Muscle of back (tissue), 11 donors: Measurements from ENCODE around the gene TBC1D14. TPM values are rescaled to one million over a fixed set of nuclear protein-coding genes. Genes with fewer than 3 reads are reported as not detected.

ENCODE experiments used
- DNase-seq, 3 donors: peaks; one replicate each; pipeline versions ENCODE4 v3.0.0 to v3.0.0-alpha.2; 2013
- polyA plus RNA-seq, 10 donors: library from polyadenylated mRNA; unstranded; fragments of 120-200 nt; gene quantifications; one replicate each; pipeline ENCODE4 v1.2.1, GENCODE V29; 2013; ENCODE audit not compliant: insufficient read length in 10 of 10

Gene TBC1D14
- polyA plus RNA-seq, 10 donors, result 32.0 to 42.9 (median 38.1) TPM

DNA sequence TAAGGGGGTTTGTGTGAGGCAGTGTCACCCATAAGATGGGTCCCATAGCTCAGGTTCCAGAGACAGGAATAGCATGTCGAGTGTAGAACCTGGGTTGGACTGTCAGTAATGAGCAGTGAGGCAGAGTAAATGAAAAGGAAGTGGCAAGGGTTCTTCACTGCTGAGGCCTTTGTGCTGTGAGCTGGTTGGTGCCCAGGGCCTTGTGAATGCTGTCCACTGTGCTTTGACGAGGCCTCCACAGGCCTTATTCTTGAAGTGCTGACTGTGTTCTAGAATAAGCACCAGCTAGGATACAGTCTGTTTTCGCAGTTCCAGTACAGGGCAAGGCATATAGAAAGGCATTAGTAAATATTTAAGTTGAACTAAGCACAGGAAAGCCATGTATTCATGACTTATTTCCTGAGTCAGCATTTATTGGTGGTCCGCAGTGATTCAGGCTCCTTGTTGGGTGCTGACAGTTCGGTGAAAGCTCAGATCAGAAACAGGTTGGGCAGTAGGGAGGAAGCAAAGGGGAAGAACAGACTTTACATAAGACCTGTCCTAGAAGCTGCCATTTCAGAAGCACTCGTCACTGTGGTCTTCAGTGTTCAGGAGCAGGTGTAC lies 107.9 kb downstream of the TBC1D14 start:
- no peak for DNase-seq

DNA sequence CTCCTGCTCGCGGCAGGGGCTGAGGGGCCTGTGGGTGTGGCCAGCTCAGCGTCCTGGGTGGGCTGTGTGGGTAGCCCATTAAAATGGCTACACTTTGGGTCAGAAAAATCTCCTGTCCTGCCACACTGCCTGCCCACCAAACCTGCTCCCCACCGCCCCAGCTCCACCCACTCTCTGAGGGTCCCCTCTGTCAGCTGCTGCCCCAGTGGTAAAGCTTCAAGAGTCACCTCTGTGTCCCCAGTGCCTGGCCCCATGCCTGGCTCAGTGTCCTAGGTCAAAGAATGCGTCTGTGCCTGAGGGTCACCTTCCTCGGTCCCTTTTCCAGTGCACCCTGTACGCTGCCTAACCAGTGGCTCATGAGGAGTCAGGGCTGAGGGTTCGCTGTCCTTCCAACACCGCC lies 108.7 kb downstream of the TBC1D14 start:
- no peak for DNase-seq

DNA sequence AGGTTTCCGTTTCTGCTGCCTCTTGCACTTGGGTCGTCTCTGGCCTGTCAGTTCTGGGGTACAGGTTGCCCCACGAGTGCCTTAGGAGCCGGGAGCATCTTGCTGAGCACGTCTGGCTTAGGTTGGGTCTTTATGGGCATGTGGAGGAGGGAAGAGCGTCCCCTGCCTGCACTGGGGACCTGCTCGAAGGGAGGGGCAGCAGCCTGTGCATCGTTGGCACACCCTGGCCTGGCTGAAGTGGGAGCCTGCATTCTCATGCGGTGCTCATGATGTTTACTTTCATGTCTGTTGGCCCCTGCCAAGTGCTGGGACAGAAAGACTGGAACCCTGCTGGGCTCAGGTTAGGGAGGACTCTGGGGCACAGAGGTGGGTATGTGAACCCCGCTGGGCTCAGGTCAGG lies 109.7 kb downstream of the TBC1D14 start:
- DNase-seq, result no peak

DNA sequence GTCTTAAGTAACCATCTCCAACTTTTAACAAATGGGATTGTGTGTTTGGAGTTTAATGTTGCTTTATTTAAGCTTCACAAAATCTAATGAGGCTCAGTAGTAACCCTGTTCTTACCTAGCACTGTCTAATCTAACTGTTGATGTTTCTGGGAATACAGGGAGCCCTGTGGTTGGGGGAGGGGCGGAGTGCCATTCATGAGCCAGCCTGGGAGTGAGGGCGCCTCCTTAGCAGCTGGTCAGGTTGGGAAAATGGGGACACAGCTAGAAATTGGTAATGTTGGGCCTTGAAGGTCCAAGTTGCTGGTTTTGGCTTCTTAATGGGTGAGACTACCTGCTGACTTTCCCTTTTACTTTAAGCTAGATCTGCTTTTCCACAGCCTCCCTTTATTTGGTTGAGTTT lies 110.7 kb downstream of the TBC1D14 start:
- no peak for DNase-seq

DNA sequence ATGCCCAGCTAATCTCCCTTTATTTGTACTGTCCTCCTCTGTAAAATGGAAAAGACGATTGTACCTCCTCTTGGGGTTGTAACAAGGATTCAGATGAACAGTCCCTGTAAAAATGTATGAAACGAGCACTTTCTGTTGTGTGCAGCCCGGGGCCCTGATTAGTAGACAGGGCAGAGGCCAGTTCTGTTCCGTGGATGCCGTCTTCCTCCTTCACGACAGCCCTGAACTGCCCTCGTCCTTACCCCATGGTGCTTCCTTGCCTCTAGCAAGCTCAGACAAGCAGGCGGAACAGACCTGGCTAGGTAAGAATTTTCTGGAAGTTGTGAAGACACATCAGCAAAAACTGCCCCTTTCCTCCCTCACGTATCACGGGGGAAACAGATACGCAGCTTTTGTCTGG lies 111.2 kb downstream of the TBC1D14 start:
- no peak for DNase-seq

DNA sequence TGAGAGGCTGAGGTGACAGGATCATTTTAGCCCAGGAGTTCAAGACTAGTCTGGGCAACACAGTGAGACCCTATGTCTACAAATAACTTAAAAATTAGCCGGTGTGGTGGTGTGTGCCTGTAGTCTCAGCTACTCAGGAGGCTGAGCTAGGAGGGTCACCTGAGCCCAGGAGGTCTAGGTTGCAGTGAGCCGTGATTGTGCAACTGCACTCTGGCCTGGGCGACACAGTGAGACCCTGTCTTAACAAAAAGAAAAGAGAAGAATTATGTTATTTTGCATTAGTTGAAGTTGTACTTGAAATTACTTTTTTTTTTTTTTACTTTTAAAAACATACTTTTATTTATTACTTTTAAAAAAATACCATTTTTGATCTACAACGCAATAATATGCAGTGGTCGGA lies 111.7 kb downstream of the TBC1D14 start:
- DNase-seq, result no peak

DNA sequence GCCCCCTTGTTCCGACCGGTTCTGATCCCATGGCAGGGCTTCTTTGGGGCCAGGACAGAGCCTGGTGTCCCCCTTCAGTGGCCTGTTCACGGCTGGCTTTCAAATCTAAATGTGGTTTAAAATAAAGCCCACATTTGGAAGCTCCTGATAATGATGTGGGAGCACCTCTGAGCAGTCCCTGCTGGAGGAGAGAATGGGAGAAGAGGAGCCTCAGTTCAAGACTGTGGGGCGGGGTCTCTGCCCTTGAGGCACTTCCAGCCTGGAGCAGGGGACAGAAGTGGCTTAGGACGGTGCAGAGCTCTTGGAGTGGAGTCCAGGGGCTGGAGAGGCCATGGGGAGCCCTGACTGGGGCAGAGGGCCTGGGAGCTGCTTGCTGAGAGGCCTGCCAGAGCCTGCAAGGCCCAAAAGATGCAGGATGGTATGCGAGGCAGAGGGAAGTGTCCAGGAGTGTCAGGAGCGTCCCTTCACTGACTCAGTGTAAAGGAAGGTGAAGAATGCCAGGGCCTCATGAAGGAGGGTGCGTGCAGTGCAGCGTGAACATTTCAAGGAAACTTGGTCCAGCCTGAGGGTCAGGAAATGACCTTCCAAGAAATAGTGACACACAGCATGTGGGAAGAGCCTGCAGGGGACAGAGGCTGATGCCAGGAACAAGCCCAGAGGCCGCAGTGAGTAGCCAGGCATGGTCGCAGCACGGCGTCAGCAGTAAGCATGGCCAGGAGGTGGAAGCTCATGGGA lies 112.5 kb downstream of the TBC1D14 start:
- DNase-seq, result no peak

DNA sequence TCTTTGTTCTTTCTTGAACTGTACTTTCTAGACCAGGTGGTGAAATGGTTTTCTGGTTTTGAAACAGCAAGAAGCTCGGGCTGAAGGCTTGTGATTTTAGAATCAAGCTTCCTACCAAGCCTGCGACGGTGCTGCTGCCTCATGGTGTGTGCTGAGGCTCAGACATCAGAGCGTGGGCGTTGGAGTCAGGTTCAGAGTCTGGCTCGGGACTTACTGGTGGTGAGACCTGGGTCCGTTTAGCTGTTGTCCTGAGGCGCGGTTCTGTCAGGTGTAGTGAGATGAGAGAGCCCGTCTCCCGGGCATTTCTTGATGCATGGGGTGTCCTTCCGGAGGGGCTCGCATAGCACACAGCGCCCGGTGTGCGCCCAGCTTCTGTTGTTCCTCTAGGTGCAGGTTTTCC lies 113.9 kb downstream of the TBC1D14 start:
- no peak for DNase-seq

DNA sequence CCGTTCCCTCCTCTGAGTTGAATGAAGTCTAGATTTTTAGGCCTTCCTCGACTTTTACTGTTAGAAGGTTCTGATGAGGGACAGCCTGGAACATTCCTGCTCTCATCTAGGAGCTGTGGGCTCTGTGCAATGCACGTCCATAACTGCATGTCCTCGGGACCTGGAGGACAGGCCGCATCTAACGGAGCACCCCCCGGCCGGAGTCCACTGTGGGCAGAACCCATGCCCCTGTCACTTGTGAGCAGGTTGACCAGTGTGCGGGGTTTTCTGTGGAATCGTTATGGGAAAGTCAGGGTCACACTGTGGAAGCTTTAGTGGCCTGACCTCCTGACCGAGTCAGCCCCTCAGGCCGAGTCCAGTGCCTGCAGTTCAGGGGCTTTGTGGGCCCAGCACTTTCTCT lies 114.3 kb downstream of the TBC1D14 start:
- no peak for DNase-seq

DNA sequence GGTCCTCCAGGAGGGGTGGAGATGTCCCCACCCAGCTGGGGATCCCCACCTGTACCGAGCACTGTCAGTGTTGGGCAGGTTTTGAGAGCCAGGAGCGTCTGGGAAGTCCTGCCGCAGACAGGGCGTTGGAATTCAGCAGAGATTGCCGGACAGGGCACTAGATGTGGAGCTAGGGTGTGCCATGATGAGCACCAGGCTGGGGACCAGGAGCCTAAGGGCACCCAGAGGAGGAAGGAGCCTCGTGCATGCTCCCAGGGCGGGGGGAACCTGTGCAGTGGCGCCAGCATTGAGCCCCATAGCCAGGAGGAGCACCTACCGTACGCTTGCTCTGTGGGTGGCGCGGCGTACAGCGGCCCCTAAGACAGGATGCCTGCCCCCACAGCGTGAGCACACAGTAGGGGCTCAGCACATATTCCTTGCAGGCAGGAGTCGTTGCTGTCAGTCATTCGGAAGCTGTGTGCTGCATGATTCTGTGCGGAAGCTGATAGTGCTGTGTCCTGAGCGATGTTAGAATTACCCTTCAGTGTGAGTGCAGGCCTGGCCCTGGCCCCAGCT lies 114.8 kb downstream of the TBC1D14 start:
- no peak for DNase-seq

DNA sequence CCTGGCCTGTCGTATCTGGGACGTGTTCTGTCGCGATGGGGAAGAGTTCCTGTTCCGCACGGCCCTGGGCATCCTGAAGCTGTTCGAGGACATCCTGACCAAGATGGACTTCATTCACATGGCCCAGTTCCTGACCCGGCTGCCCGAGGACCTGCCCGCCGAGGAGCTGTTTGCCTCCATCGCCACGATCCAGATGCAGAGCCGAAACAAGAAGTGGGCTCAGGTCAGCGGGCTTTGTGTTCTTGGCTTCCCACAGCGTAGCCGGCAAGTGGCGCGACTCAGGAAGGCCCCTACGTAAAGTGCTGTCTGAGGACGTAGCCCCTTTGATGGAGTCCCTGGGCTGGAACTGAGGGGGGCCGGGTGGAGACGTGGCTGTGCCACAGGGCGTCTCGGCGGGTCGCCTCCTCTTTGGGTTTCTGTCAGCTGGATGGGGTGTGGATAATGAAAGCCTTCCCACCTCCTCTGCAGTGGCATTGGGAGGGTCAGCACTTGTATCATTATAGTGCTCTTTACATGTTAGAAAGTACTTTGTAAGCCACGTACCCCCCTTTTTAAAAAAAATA lies 115.5 kb downstream of the TBC1D14 start:
- DNase-seq, result no peak

DNA sequence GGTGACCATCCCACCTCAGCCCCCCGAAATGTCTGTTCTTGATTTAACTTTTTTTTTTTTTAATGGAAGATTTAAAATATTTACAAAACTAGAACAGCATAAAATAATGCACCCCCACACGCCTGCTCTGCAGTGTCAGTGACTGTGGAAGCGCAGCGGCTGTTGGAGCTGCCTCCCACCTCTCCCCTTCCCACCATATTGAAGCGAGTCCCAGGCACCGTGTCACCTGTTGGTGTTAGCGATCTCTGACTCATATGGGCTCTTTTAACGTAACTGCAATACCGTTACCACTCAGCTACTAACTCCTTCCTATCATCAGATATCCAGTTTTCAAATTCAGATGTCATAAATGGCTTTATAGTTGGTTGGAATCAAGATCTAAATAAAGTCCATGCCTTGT lies 116.5 kb downstream of the TBC1D14 start:
- no peak for DNase-seq

DNA sequence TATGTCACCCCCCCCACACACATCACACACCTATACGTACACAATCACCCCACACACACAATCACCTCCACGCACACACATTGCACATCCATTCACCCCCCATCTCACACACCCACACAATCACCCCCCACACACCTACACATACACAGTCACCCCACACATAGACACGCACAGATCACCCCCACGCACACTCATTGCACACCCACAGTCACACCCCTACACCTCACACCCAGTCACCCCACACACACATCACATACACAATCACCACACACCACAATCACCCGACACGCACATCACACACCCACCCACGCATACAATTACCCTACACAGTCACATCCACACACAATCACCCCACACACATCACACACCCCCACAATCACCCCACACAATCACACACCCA lies 117.7 kb downstream of the TBC1D14 start:
- no peak for DNase-seq

DNA sequence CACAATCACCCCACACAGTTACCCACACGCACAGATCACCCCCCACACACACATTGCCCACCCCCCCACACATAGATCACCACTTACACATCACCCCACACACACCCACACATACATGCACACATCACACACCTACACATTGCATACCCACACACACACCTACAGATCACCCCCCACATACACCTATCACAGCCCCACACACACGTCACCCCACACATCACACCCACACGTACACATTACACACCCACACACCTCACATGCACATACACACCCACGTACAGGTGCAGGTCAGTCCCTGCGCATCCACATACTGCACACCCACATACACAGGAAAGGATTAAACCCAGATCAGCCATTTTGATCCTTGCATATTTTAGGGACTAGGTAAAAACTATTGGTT lies 118.3 kb downstream of the TBC1D14 start:
- DNase-seq, result no peak

DNA sequence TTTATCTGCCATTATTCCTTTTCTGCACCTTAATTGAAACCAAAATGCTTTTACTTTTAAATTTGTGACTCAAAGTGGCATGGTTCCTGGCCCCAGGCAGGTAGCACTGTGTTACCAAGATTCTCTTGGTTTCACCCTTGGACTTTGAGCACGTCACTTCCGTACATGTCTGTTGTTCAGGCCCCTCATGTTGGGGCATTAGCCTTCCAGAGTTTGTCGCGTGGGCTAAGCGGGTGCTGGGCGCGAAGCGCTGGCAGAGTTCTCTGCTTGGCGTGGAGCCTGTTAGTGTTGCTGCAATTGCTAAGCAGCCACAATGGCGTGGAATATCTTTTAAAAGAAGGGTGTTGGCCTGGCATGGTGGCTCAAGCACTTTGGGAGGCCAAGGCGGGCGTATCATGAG lies 119.6 kb downstream of the TBC1D14 start:
- DNase-seq, result no peak

DNA sequence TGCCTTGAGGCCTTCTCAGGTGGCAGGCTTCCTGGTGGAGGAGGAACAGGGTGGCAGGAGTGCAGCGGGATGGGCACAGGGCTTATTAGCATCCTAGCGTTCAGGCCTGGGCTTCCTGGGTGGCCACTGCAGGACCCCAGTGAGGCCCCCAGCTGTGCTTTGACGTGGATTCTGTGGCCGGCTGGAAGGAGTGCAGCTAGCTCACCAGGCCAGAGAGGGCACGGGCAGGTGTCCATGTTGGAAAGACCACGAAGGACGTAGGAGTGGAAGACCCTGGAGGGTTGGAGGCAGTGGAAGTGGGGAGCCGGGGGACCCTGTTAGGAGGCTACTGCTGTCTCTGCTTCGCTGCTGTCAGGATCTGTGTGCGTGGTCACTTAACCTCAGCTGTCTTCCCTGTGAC lies 120.3 kb downstream of the TBC1D14 start:
- no peak for DNase-seq

DNA sequence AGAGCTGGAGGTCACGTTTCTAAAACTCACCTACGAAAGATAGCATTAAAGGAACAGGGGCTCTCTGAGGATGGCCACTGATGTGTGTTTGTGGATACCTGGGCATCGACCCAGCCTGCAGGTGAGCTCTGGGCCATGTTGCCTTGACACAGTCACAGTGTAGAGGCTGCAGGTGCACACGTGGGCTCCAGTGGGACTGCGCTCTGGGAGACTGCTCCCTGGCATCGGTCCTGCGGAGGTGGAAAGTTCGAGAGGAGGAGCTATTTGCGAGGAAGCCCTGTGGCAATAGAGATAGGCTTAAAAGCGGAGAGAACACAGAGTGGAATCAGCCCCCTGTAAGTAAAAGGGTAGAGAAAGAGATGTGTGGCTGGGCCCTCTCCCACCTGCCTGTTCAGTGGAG lies 121.2 kb downstream of the TBC1D14 start:
- no peak for DNase-seq

DNA sequence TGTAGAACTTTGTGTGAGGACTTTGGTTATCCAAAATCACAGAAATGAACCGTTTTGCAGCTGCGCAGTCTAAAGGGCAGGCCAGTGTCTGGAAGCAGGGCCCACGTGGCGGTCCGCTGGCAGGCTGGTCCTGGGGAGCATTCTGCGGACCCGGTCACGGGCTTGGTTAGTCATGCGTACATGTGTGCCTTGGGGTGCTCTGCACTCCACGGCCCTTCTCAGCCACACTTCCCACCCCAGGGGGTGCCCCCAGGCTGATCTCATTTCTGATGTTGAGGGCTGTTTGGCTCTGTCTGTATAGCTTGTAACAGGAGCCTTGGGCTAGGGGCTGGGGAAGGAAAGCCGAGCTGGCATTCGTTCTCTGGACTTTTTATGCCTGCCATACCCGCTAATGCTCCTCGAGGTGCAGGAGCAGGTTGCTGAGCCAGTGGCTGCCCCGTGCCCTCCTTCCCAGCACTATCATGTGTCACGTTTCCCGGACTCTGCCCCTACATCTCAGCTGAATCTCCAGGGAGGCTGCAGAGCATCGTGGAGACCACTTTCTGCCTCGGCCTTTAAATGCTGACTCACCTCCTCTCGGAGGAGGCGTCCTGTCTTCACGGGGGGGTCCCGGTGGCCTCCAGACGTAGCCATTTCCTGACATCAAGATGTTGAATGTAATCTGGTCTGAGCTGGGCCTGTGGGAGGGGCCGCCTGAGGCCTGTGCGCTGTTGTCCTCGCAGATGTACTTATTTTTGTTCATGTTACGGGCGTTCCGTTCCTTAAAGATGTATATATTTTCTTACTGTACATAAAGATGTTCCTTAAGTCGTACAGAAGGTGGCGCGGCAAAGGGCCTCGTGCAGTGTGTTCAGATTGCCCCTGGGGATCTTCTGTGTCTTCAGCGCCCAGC lies 122.2 kb downstream of the TBC1D14 start:
- no peak for DNase-seq

DNA sequence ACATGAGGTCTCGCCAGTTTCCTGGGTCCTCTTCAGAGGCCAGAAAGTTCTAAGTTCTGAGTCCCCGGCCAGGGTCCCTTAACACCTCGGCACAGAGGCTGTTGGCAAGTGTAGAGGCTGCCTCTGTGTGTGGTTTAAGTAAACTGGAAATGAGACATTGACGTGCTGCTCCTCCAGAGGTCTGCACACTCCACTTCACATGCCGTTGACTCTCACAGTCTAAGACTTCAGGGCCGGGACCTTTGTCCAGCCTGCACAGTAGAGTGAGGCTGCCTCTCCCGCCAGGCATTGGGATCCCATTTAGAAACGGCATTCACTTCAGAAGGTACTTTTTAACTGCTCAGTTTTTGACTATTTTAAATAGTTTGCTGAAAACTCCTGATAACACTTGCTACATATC lies 123.0 kb downstream of the TBC1D14 start:
- DNase-seq, result no peak

DNA sequence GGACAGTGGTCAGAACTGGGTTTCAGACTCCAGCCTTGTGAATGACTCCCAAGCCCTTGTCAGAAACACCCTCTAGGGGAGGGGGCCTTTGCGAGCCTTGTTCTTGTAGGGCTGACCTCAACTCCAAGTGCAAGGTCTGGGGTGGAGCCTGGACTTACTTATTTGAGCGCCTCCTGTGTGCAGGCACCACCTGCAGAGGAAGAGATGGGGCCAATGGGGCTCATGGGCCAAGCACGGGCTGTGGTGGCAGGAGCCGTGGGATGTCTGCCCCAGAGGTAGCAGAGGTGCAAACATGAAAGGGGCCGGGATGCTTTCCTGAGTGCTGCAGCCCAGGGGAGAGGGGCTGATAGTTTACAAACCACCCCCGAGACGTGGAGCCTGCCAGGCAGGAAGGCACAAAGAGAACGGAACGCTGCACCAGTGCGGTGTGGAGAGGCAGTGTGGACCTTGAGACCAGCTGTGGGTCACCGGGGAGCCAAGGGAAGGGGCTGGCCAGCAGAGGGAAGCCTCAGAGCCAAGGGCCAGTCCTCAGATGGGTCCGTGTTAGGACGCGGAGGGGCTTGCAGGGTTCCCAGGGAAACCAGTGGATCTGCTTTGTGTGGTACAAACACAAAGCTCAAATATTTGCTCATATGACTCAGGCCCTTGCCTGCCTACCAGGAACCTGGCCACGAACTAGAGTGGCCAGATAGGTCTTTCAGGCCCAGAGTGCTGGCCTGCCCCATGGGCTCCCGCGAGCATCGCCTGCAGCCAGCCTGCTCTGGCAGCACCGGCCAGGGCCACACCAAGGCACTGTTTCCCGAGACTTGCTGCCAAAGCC lies 124.8 kb downstream of the TBC1D14 start:
- DNase-seq, result no peak

DNA sequence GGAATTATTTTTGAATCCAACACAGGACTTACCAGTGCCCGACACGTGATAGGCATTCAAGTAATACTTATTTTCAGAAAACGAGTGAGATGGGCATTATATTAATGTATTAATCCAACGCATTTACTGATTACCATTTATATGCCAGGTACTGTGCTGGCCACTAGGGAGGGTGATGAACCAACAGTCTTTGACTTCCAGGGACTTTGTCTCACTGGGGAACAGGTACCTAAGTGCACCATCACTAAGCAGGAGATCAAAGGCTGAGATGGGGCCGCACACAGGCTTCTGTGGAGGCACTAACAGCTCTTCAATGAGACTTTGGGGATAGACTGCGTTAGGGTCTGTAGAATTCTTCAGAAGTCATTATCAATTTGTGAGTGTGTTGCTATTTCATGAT lies 127.8 kb downstream of the TBC1D14 start:
- no peak for DNase-seq
